ENCODE results near the gene SORCS2. TPM values are rescaled to one million over a fixed set of nuclear protein-coding genes. Genes with fewer than 3 reads are reported as not detected.

SORCS2 gene
- total and polyA plus RNA-seq, 4 donors = 2.2 to 7.7 (median 2.5) TPM

- Histone ChIP-seq H3K9me3 (ENCODE audit: control insufficient read depth in 4 of 4, insufficient read depth in 3 of 4, low read length in 3 of 4) (no peaks in the 10 kb centered on the region), H3K27me3 (ENCODE audit: control insufficient read depth in 3 of 3, insufficient read depth in 3 of 3, low read length in 2 of 3) (no peaks in the 10 kb centered on the region), H3K4me3 (no peak overlapping the region), H3K4me1 (ENCODE audit: control insufficient read depth in 5 of 5, insufficient read depth in 5 of 5, low read length in 5 of 5) (peaks cover 0 to 22% (median 11%) of the 10 kb centered on the region in 5 donors), H3K9ac (ENCODE audit: insufficient read depth in 1 of 2, low read length in 2 of 2) (no peak overlapping the region), H3K27ac (ENCODE audit: low read depth in 1 of 2, low read length in 1 of 2) (no peak overlapping the region), H3K36me3 (ENCODE audit: control insufficient read depth in 4 of 4, insufficient read depth in 4 of 4, low read length in 4 of 4) (peaks cover 0 to 32% (median 26%) of the 10 kb centered on the region in 4 donors)
- DNase-seq (no peak), ATAC-seq (ENCODE audit: insufficient read depth, low FRiP score) (no peak)
- TF ChIP-seq CTCF (IDR thresholded peaks at IDR 0.05; ENCODE audit: control extremely low read depth, extremely low read depth) = no peak
- 92 to 95% methylated on average over 9 of the region's 9 CpGs for WGBS, 2 donors
Observed at GRCh38 chr4:7775396-7775795, 583.1 kb downstream of the SORCS2 start.

GRCh38 chr4:7777017-7777710, 584.8 kb downstream of the SORCS2 start:
- WGBS, 2 donors = 93 to 97% methylated on average over 17 of the region's 17 CpGs
- ATAC-seq (ENCODE audit: insufficient read depth, low FRiP score) (no peak), DNase-seq (no peak)
- Histone ChIP-seq H3K36me3 (ENCODE audit: control insufficient read depth in 4 of 4, insufficient read depth in 4 of 4, low read length in 4 of 4) (peaks cover 0 to 27% (median 19%) of the 10 kb centered on the region in 4 donors), H3K4me1 (ENCODE audit: control insufficient read depth in 5 of 5, insufficient read depth in 5 of 5, low read length in 5 of 5) (peaks cover 6 to 34% (median 11%) of the 10 kb centered on the region in 5 donors), H3K4me3 (no peak overlapping the region), H3K27ac (ENCODE audit: low read depth in 1 of 2, low read length in 1 of 2) (no peak overlapping the region), H3K9me3 (ENCODE audit: control insufficient read depth in 4 of 4, insufficient read depth in 3 of 4, low read length in 3 of 4) (no peaks in the 10 kb centered on the region), H3K27me3 (ENCODE audit: control insufficient read depth in 3 of 3, insufficient read depth in 3 of 3, low read length in 2 of 3) (no peaks in the 10 kb centered on the region), H3K9ac (ENCODE audit: insufficient read depth in 1 of 2, low read length in 2 of 2) (no peak overlapping the region)
- TF ChIP-seq CTCF (IDR thresholded peaks at IDR 0.05; ENCODE audit: control extremely low read depth, extremely low read depth) = no peak

- no peaks in the 10 kb centered on the region for H3K27me3 ChIP-seq (ENCODE audit: control insufficient read depth in 3 of 3, insufficient read depth in 3 of 3, low read length in 2 of 3)
- H3K4me3 ChIP-seq = no peak overlapping the region
- DNase-seq (no peak), ATAC-seq (ENCODE audit: insufficient read depth, low FRiP score) (no peak)
- peaks cover 0 to 24% (median 16%) of the 10 kb centered on the region in 4 donors for H3K36me3 ChIP-seq (ENCODE audit: control insufficient read depth in 4 of 4, insufficient read depth in 4 of 4, low read length in 4 of 4)
- H3K4me1 ChIP-seq (ENCODE audit: control insufficient read depth in 5 of 5, insufficient read depth in 5 of 5, low read length in 5 of 5) = peaks cover 6 to 34% (median 15%) of the 10 kb centered on the region in 5 donors
- no peak overlapping the region for H3K27ac ChIP-seq (ENCODE audit: low read depth in 1 of 2, low read length in 1 of 2)
- no peak overlapping the region for H3K9ac ChIP-seq (ENCODE audit: insufficient read depth in 1 of 2, low read length in 2 of 2)
- TF ChIP-seq CTCF (IDR thresholded peaks at IDR 0.05; ENCODE audit: control extremely low read depth, extremely low read depth) = no peak
- H3K9me3 ChIP-seq (ENCODE audit: control insufficient read depth in 4 of 4, insufficient read depth in 3 of 4, low read length in 3 of 4) = no peaks in the 10 kb centered on the region
- WGBS, 2 donors = 93% methylated on average over 10 of the region's 10 CpGs
Observed at GRCh38 chr4:7777871-7778509, 585.7 kb downstream of the SORCS2 start.
